ENCODE results near the gene LDLRAD4.

The LDLRAD4 gene

DNA sequence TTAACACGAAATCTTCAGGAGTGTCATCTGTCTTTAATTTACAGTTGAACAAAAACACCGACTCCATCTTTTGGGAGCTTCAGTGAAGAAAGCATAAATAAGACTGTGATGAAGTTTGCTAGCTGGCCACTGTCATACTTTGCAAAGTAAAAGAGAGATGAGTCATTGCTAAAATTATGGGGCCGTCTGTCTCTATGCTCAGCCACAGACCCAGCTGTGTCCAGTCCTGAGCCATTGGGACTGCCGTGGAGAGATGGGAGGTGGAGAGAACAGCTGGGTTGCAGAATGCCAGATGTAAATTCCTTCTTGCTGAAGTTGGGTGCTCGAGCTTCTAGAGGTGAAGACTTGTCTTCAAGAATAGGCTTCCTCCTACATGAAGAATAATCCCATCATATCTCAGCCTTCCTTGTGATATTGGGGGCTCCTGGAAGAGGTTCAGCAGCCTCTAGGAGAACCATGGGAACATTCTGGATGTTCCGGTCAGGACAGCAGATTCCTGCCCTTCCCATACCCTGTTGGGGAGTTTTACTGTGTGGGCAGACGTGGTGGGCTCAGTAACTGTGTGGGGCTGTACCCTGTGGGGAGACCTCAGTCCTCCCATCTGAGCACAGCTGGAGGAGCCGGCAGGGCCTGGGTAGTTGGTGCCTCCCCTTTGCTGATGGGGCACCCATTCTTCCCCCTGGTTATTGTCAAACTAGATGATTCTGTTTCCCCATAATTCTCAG lies 71.1 kb downstream of the LDLRAD4 start:
- no peak for DNase-seq

DNA sequence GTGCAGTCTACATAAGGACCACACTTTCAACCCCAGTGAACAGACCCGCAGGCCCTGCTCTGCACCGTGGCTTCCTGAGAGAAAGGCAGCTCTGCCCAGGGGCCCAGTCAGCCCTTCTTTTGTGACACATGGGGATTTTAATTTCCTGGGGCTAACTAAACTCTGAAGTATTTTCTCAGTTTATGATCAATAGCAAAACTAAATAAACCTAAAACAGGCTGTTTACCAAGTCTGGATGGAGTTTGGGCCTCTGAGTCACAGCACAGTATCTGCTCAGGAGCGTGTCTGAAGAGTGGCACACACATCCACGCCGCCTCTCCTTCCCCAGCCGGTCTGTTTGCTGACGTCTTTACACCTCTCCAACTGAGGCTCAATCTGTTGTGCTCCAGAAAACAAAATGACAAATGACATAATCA lies 72.3 kb downstream of the LDLRAD4 start:
- no peak for DNase-seq

DNA sequence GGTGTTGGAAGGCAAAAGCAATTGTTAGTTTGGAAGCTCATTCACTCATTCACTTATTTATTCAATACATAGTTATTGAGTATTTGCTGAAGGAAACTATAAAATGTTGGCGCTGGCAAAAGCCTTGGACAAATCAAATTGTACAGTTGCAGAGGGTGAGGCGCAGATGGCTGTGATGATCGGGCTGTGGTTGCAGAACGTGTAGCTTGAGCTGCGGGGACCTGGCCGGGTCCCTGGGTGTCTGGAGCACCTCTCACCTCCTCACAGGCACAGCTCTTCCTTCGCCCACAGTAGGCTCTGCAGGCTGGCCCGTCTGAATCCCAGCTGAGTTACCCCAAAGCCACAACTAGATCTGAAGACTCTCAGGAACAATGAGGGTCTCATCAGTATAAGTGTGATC lies 72.7 kb downstream of the LDLRAD4 start:
- no peak for DNase-seq

DNA sequence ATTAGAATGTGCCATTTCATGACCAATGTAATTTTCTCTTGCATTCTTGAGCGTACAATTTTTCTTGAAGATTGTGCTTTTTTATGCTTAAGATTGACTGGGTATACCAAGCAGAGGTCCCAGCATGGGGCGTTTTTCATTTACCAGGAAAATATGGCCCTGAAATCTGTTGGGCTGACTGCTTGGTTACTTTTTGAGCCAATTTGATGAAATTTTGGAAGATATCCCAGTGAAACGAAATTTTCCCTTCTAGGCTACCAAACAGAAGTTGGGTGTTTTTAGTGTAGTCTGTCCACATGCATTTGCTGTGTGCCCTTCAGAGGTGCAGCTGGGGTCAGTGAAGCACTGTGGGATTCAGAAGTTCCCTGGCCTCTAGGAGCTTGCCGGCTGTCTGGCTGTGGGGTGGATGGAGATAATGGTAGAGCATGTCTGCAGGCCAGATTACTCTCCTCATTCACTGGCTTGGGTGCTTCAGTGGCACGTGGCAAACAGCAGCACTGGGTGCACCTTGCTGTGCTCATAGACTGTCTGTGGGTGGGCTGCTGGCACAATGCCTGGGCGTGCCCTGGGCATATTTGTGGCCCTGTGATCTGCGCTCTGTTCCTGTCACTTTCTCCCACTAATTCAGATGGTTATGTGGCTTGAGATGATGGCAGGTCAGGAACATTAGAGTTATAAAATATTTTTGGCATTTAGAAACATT lies 73.3 kb downstream of the LDLRAD4 start:
- no peak for DNase-seq

DNA sequence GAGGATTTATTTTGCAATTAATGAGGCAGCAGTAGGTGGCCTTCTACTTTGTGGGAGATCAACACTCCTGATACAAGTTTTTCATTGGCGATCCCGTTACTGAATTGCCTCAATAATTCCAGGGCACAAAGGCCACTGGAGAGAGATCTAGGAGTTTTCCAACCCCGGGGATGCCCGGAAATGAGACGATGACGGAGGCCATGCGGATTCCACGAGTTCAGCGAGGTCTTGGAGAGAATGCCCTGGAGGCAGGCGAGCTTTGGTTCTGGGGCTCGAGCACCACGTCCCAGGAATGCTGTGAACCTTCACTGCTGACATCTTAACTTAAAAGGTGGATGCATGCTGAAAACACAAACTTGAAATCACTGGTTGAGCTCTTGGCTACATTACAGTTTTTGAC lies 74.2 kb downstream of the LDLRAD4 start:
- DNase-seq = no peak

DNA sequence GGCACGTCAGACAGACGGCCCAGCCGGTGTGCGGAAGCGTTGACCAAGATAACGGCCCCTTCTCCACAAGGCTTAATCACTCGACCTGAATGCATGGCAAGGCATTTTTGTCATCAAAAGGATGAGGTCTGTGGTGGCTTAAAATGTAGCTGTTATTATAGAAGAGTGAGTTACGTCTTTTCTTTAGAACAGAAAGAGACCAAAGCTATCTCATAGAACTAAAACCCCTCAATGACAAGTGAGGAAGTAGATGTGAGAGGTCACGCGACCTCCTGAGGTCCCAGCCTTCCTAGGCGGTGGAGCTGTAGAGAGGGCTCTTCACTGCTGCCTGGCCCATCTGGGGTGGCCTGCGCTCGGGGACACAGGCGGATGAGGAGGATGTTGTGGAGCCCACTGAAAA lies 75.7 kb downstream of the LDLRAD4 start:
- DNase-seq = no peak

DNA sequence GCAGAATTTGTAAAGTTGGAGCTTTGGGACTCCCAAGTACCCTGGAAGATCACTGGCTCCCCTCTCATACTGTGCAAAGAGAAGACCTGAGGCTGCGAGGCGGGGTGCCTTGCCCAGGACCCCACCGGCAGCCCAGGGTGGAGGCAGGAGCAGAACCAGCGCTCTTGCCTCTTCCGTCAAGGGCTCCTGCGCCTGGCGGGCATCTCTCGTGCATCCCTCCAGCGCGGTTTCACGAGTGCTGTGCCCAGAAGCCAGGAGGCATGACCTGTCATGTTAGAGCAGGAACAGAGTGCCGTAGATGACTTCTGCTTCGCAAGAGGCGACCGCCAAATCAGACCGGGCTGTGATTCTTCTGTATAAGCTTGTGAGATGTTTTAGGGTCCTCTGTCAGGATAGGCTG lies 77.3 kb downstream of the LDLRAD4 start:
- no peak for DNase-seq

DNA sequence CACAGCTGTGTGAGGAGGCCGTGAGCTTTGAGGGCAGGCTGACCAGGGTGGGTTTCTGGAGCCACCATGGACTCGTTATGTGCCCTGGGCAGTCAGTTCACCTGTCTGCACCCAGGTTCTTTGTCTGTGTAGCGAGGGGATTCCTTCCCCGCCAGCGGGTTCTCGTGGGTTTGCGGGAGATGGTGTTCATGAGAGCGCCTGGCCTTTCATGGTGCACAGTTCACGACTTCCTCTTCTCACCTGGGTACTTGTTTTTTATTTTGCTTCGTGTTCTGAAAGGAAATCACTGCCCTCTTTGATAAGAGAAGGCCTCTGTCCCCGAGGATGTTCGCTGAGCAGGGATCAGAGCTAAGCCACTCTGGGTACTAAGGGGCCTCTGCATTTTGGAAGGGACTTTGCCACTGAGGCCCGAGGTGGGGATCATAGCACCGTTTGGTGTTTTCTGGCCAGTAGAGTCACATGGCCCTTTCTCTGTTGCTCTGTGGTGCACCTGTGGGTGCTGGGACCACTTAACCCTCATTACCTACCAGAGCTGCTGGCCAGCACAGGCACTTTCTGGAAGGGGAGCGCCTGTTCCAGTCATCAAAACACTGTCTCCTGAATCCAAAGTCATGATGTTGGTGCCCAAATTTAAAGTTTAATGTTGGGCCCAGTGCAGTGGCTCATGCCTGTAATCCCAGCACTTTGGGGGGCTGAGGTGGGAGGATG lies 78.5 kb downstream of the LDLRAD4 start:
- DNase-seq = no peak

DNA sequence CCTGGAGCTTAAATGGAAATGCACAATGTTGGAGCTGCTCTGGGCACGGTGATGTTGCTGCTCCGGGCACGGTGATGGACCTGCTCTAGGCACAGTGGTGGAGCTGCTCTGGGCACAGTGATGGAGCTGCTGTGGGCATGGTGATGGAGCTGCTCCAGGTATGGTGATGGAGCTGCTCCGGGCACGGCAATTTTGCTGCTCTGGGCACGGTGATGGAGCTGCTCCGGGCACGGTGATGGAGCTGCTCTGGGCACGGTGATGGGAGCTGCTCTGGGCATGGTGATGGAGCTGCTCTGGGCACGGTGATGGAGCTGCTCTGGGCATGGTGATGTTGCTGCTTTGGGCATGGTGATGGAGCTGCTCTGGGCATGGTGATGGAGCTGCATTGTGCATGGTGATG lies 79.7 kb downstream of the LDLRAD4 start:
- DNase-seq = no peak

DNA sequence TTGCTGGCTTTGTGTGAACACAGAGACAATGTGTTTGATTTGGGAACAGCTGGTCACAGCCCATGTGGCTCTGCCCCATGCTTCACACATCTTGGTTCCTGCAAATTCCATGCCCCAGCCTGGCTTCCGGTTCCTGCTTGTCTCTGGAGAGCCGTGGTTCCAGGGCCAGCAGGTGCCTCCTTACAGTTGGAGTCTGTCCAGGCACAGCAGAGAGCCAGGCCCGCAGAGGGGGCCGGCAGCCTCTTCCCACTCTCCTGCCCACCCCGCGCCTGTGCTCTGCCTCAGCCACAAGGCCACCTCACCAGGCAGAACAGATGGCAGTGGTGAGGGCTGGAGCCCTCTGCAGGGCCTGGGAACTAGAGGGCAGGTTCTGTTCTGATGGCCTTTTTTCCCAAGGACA lies 81.5 kb downstream of the LDLRAD4 start:
- DNase-seq = no peak

DNA sequence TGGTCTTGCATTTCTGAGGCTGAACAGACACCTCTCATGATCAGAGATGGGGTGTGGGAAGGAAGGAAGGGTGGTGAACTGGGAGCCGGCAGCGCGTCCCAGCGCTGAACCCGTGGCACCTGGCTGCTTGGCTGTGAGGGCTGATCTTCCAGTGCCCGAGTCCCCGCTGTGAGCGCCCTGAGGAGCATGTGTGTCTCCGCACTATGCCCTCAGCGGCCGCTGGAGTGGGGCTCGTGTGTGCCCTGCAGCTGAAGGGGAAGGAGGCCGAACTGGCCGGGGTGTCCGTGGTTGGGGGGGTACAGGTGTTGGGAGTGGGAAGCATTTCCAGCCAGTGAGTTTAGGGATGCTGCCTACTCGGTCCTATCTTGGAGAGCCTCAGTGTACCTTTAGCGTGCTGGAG lies 82.2 kb downstream of the LDLRAD4 start:
- no peak for DNase-seq

DNA sequence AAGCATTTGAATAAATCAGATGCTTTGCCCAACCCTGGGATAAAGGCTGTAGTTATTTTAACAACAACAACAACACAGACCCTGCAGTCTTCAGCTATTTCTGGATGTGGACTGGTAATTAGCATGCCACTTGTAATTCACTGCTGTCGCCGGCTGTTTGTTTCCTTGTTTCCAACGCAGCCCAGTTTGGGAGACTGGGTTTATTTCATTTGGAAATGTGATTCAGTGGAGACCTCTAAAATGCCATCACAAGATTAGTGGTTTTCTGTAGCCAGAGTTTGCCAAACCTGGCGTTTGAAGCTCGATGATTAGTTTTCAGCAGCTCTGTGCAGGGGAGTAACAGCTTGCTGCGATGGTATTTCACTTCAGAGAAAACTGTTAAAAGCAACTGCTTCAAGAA lies 83.5 kb downstream of the LDLRAD4 start:
- no peak for DNase-seq

DNA sequence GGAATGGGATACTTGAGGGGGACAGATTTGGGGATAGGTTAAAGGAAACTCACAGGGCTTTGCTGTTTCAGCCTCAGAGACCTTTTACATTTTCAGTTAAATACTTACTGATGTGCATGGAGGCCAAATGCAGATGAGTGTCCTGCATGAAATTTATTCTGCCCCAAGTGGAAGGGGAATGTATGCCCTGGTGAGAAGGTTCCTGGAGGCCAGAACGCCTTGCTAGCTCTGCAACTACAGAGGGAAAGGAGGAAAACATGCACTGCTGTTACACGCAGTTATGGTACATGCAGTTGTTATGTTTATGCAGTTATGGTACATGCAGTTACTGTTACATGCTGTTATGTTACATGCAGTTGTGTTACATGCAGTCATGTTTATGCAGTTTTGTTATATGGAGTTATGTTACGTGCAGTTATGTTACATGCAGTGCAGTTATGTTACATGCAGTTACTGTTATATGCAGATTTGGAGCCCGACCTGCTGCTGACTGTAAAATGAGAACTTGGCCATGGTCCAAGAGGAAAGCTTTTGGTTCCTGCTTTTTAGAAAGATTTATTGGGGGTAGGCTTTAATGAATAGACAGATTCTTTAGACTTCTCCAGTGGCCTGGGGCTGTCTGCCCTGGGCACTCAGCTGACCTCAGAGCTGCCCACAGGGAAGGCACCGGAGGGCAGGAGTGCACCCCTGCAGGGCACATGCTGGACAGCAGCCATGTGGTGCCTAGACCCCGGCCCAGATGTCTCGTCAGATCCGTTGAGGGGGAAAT lies 84.1 kb downstream of the LDLRAD4 start:
- DNase-seq = no peak

DNA sequence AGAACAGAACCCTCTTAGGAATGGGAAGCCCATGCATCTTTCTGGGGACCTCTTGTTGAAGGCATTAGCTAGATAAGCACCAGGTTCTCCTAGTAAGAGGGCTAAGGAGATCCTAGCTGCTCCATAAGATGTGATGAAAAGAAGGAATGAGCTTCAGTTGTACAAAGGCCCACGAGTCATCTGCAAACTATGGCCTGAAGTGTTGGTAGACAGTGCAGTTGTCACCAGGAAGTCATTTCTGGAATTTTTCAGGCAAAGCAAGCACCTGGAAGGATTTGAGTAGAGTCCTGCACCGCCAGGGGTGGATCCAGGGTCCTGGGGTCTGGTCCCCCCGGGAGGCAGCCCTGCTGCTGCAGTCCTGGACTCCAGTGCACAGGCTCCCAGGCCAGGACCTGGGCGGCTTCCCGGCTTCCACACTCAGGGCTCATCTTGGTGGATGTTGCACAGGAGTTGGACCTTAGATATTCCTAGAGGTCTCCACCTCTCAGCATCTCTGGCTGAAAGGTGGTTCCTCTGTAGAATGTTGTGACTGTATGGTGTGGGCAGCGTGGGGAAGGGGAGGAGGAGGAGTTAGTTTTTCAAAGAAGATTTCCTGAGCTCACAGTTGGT lies 85.3 kb downstream of the LDLRAD4 start:
- no peak for DNase-seq

DNA sequence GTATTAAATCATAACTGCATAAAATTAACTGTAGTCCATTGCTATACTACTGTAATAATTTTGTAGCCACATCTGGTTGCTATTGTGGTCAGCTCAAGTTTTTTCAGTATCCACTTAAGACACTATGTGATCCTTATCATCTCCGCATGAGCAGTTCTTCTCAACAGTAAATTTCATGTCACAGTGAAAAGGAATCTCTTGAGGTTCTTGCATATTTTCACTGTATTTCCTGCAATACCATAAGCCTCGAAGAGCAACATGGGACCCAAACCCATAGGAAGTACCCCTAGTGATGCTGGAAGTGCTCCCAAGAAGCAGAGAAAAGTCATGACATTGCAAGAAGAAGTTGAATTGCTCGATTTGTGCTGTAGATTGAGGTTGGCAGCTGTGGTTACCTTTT lies 86.7 kb downstream of the LDLRAD4 start:
- no peak for DNase-seq

DNA sequence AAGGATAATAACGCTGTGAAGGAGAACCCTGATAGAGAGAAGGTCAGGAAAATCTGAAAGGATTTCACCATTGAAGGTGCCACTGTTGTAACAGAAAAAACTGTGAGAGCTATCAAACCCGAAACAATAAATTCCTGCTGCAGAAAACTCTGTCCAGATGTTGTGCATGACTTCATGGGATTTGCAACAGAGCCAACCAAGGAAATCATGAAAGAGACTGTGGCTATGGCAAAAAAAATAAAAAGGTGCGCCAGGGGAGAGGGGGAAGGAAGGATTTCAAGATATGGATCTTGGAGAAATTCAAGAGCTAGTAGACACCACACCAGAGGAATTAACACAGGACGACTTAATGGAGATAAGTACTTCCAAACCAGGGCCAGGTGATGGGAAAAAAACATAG lies 88.0 kb downstream of the LDLRAD4 start:
- DNase-seq = no peak

DNA sequence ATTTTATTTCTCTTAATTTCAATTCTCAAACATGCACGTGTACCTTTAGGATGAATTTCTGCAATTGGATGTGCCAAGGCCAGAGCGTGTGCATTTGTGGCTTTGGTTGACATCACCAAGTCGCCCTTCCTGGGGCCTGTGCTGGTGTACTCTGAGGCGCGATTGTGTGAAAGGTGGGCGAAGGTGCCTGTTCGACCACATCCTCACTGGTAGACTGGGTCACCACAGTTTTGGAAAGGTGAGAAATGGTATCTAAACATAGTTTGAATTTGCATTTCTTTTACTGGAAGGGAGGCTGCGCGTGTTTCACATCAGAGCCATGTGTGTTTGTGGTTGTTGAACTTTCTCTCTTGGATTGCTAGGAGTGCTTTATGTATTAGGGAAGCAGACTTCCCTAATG lies 89.8 kb downstream of the LDLRAD4 start:
- DNase-seq = no peak

DNA sequence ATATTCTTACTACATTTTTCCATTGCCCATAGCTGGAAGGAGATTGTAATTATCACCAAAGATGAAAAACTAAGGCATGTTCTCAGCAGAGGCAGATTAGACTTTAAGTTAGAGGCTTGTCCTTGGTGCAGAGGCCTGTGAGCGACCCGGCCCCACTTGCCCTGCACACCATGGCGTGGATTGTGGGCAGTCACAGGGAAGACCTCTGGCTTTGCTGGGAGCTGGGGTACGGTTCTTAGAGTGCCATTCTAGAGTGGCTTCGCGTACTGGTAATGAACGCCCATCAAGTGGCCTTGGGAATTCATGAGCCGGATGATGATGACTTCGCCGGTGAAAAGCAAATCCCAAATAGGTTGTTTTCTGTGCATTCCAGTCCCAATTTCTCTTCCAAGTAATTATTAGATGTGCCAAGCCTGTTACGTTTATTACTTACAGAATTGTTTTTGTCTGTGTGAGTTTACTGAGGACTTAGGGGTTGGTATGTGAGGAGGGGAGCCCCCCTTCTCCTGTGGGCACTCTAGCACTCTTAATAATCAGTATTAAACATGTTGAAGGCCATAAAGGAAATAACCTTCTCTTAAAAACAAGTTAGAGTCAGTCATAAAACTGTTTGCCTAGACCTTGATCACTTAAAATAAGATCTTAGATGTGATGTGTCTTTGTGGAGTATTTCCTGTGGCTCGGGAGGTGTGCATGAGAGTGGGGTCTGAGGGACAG lies 90.6 kb downstream of the LDLRAD4 start:
- no peak for DNase-seq

DNA sequence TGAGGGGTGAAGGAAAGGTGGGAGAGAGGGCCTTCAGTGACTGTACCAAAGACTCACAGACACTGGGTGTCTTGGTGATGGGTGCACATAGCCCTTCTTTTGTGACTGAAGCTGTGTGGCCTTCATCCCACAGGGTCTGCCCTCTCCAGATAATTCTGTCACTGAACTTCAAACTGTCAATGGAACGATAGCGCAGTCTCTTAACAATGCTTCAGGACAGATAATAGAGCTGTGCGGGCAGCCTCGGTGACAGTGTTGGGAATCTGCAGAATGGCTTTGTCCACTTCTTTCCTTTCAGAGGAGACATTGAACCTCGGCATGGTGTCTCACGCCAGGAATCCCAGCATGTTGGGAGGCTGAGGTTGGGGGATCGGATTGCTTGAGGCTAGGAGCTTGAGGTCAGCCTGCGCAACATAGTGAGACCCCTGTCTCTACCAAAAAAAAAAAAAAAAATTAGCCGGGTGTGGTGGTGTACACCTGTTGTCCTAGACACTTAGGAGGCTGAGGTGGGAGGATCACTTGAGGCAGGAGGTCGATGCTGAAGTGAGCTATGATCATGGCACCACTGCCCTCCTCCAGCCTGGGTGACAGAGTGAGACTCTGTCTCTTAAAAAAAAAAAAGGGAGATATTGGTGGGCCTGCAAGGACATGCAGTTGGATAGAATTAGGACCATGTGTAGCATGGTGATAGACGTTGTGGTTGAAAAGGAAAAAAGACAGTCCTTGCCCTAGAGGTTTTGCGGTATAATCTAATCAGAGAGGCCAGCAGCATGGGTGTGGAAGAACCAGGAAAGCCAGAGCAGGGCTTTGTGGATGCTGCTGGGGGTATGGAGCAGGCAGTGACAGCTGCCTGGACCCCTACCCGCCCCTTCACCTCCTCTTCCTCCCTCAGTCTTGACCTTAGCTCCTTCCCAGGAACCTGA lies 91.4 kb downstream of the LDLRAD4 start:
- no peak for DNase-seq

DNA sequence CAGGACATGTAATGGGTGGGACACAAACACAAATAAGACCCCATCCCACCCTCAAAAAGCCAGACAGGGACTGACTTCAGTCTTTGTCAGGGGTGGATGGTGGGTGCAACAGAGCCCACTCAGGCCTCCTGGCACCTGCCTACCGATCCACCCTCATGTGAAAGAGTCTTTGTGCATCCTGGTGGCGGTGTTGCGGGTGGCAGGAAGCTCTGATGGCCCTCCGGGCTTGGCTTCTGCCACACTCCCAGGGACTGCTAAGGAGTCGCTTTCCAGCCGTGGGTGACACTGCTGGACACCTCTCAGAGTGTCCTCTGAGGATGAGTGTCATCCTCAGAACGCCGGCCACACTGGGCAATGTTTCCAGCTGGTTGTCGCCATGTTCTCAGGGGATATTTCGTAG lies 92.6 kb downstream of the LDLRAD4 start:
- DNase-seq = no peak

DNA sequence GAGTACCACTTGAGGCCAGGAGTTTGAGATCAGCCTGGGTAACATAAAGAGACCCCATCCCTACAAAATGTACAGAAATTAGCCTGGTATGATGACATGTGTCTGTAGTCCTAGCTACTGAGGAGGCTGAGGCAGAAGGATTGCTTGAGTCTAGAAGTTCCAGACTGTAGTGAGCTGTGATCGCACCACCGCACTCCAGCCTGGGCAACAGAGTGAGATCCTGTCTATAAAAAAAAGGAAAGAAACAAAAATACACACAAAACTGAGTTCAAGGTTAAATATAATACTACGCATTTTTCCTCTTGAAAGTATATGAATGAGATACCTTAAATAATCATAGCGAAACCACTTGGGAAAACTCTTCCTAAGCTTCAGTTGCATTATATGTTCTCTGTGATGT lies 94.0 kb downstream of the LDLRAD4 start:
- DNase-seq = no peak
